Stimulated activated CD4-positive, alpha-beta T cell treated with anti-CD3 and anti-CD28 coated beads, TNF-alpha, amount 100 ng/mL, for 1 hour (primary cell): ENCODE data around the gene SAMD7.

Experiments
- DNase-seq, 3 donors: peaks; one replicate each; pipeline ENCODE4 v3.0.0-alpha.2; 2020; ENCODE audit warnings: low read depth in 3 of 3, low spot score in 1 of 3

The SAMD7 gene

GRCh38 chr3:169911272-169911671 lies at the start of gene SAMD7:
Gene SAMD7, plus strand, starts transcription at chr3:169911572. Its CDS starts 7,927 bp downstream, at chr3:169919499.
- no peak for DNase-seq

GRCh38 chr3:169861871-169862270 lies 49.5 kb upstream of the SAMD7 start:
- no peak for DNase-seq

- peak; percentile 12 to 35 (median 13) for DNase-seq
These were observed 47.9 kb upstream of the SAMD7 start for GRCh38 chr3:169863458-169863899.

GRCh38 chr3:169864270-169864669 lies 47.1 kb upstream of the SAMD7 start:
- no peak for DNase-seq

- DNase-seq, result no peak
These were observed 46.1 kb upstream of the SAMD7 start for GRCh38 chr3:169865176-169865767.

GRCh38 chr3:169867584-169868210 lies 43.7 kb upstream of the SAMD7 start:
- no peak for DNase-seq

GRCh38 chr3:169868369-169868768 lies 43.0 kb upstream of the SAMD7 start:
- no peak for DNase-seq

GRCh38 chr3:169869484-169870220 lies 41.7 kb upstream of the SAMD7 start, which contains the start of gene LRRC31:
Gene LRRC31, minus strand, starts transcription at chr3:169869935. Its CDS starts 128 bp downstream, at chr3:169869807.
- DNase-seq, result no peak

GRCh38 chr3:169871129-169871886 lies 40.1 kb upstream of the SAMD7 start:
- DNase-seq, result no peak

GRCh38 chr3:169879013-169879557 lies 32.3 kb upstream of the SAMD7 start:
- no peak for DNase-seq

- no peak for DNase-seq
These were observed 31.4 kb upstream of the SAMD7 start for GRCh38 chr3:169879845-169880575.

- DNase-seq, result no peak
These were observed 30.7 kb upstream of the SAMD7 start for GRCh38 chr3:169880576-169881250.

- DNase-seq, result no peak
These were observed 24.7 kb upstream of the SAMD7 start for GRCh38 chr3:169886671-169887070.

- no peak for DNase-seq
These were observed 19.5 kb upstream of the SAMD7 start for GRCh38 chr3:169891886-169892285.

- no peak for DNase-seq
These were observed 17.3 kb upstream of the SAMD7 start for GRCh38 chr3:169894110-169894509.

- no peak for DNase-seq
These were observed 16.3 kb upstream of the SAMD7 start for GRCh38 chr3:169895072-169895471.

- DNase-seq, result no peak
These were observed 14.1 kb upstream of the SAMD7 start for GRCh38 chr3:169897284-169897683.

GRCh38 chr3:169901453-169901852 lies 9.9 kb upstream of the SAMD7 start:
- DNase-seq, result no peak

GRCh38 chr3:169905404-169905803 lies 6.0 kb upstream of the SAMD7 start:
- no peak for DNase-seq

GRCh38 chr3:169907476-169907875 lies 3.9 kb upstream of the SAMD7 start:
- no peak for DNase-seq
